ENCODE data around the gene OLFML2A. TPM values are rescaled to one million over a fixed set of nuclear protein-coding genes. Genes with fewer than 3 reads are reported as not detected.
A peak's percentile ranks its signal among the peaks of the same experiment; 100 is the strongest.

OLFML2A gene
- total and polyA plus RNA-seq, 4 donors, result 0.13 to 15.9 (median 3.7) TPM

- DNase-seq (no peak), ATAC-seq (ENCODE audit: low FRiP score) (no peak)
- Histone ChIP-seq H3K4me3 (ENCODE audit: low read length in 2 of 2) (no peak overlapping the region), H3K36me3 (ENCODE audit: control insufficient read depth in 1 of 2, insufficient read depth in 2 of 2, low read length in 1 of 2) (no peaks in the 10 kb centered on the region), H3K27ac (ENCODE audit: low read depth in 1 of 2, low read length in 2 of 2) (no peak overlapping the region), H3K27me3 (ENCODE audit: control insufficient read depth in 1 of 2, insufficient read depth in 2 of 2, low read length in 1 of 2) (peaks cover 0 to 1% of the 10 kb centered on the region in 2 donors), H3K9me3 (ENCODE audit: control insufficient read depth, low read length) (no peaks in the 10 kb centered on the region), H3K4me1 (ENCODE audit: control insufficient read depth in 1 of 2, insufficient read depth in 2 of 2, low read length in 2 of 2) (no peaks in the 10 kb centered on the region)
- intact Hi-C loops (cut with DNase I), result no loop called here
- WGBS, 2 donors, result 38% methylated on average over 6 of the region's 6 CpGs
Observed at GRCh38 chr9:124757616-124758015, 19.3 kb upstream of the OLFML2A start.

DNA sequence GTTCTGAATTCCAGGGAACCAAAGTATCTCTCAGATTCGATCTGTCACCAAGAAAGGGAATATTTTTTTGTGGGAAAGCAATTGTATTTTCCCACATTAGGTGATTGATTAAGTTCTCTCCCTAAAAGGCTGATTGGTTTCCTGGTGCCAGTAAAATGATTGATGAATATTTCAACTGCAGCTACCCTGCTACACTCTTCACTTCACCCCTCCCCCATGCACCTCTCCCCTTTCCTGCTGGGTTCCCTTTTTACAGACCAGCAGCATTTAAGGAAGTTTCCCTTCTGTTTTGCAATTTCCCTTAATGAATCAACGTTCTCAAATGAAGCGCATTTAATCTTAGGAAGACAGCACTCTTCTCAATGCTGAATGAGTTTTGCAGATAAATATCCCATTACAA lies 18.9 kb upstream of the OLFML2A start:
- Histone ChIP-seq H3K36me3 (ENCODE audit: control insufficient read depth in 1 of 2, insufficient read depth in 2 of 2, low read length in 1 of 2) (no peaks in the 10 kb centered on the region), H3K9me3 (ENCODE audit: control insufficient read depth, low read length) (no peaks in the 10 kb centered on the region), H3K27ac (ENCODE audit: low read depth in 1 of 2, low read length in 2 of 2) (no peak overlapping the region), H3K4me1 (ENCODE audit: control insufficient read depth in 1 of 2, insufficient read depth in 2 of 2, low read length in 2 of 2) (no peaks in the 10 kb centered on the region), H3K27me3 (ENCODE audit: control insufficient read depth in 1 of 2, insufficient read depth in 2 of 2, low read length in 1 of 2) (peaks cover 0 to 1% of the 10 kb centered on the region in 2 donors), H3K4me3 (ENCODE audit: low read length in 2 of 2) (no peak overlapping the region)
- intact Hi-C loops (cut with DNase I), result no loop called here
- 59 to 61% methylated on average over 3 of the region's 3 CpGs for WGBS, 2 donors
- DNase-seq (no peak), ATAC-seq (ENCODE audit: low FRiP score) (no peak)

DNA sequence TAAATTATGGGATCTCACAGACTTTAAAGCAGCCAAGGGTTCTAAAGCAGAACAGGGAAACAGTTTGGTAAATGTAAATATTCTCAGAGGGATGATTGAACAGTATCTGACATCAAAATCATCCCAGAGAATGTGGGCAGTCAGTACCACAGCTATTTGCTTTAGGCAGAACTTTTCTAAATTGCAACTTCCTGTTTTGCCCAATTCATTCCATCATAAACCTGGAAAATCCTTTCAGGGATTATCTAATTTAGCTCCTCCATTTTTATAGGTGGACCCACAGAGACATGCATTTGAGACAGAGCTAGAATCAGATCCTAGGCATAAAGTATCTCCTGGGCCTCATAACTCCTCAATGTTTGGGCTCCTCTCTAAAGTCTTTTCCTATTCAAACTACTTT lies 18.2 kb upstream of the OLFML2A start:
- Histone ChIP-seq H3K27ac (ENCODE audit: low read depth in 1 of 2, low read length in 2 of 2) (no peak overlapping the region), H3K4me3 (ENCODE audit: low read length in 2 of 2) (no peak overlapping the region), H3K27me3 (ENCODE audit: control insufficient read depth in 1 of 2, insufficient read depth in 2 of 2, low read length in 1 of 2) (peaks cover 0 to 1% of the 10 kb centered on the region in 2 donors), H3K36me3 (ENCODE audit: control insufficient read depth in 1 of 2, insufficient read depth in 2 of 2, low read length in 1 of 2) (no peaks in the 10 kb centered on the region), H3K9me3 (ENCODE audit: control insufficient read depth, low read length) (no peaks in the 10 kb centered on the region), H3K4me1 (ENCODE audit: control insufficient read depth in 1 of 2, insufficient read depth in 2 of 2, low read length in 2 of 2) (no peaks in the 10 kb centered on the region)
- intact Hi-C loops (cut with DNase I), result no loop called here
- DNase-seq (no peak), ATAC-seq (ENCODE audit: low FRiP score) (no peak)

- DNase-seq, result no peak
- H3K27ac ChIP-seq (ENCODE audit: low read depth in 1 of 2, low read length in 2 of 2), result no peak overlapping the region
- ATAC-seq (ENCODE audit: low FRiP score), result no peak
- peaks cover 0 to under 1% of the 10 kb centered on the region in 2 donors for H3K27me3 ChIP-seq (ENCODE audit: control insufficient read depth in 1 of 2, insufficient read depth in 2 of 2, low read length in 1 of 2)
- no peaks in the 10 kb centered on the region for H3K4me1 ChIP-seq (ENCODE audit: control insufficient read depth in 1 of 2, insufficient read depth in 2 of 2, low read length in 2 of 2)
- no peak overlapping the region for H3K4me3 ChIP-seq (ENCODE audit: low read length in 2 of 2)
- H3K9me3 ChIP-seq (ENCODE audit: control insufficient read depth, low read length), result no peaks in the 10 kb centered on the region
- no peaks in the 10 kb centered on the region for H3K36me3 ChIP-seq (ENCODE audit: control insufficient read depth in 1 of 2, insufficient read depth in 2 of 2, low read length in 1 of 2)
- 92 to 96% methylated on average over 2 of the region's 2 CpGs for whole genome bisulfite sequencing, 2 donors
- intact Hi-C loops (cut with DNase I), result no loop called here
Observed at GRCh38 chr9:124759327-124759726, 17.6 kb upstream of the OLFML2A start.

DNA sequence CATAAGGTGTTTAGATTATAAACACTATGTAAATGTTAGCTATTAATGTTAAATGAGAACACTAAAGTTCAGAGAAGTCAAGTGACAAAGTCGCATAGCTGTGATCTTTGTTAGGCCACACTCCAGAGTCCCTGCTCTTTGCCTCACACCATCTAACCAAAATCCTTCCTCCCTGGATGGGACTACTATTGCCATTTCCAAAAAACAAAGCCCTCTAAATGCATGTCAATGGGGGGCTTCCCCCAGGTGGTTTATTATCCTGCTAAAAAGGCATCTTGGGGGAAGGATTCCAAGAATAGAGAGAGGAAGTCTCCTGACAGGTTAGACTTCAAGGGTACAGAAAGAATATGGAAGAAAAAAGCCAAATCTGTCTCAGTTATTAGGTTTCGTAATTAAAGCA lies 16.2 kb upstream of the OLFML2A start:
- H3K27ac ChIP-seq (ENCODE audit: low read depth in 1 of 2, low read length in 2 of 2), result no peak overlapping the region
- H3K36me3 ChIP-seq (ENCODE audit: control insufficient read depth in 1 of 2, insufficient read depth in 2 of 2, low read length in 1 of 2), result no peaks in the 10 kb centered on the region
- H3K9me3 ChIP-seq (ENCODE audit: control insufficient read depth, low read length), result no peaks in the 10 kb centered on the region
- H3K4me3 ChIP-seq (ENCODE audit: low read length in 2 of 2), result no peak overlapping the region
- DNase-seq, result no peak
- ATAC-seq (ENCODE audit: low FRiP score), result no peak
- intact Hi-C loops (cut with DNase I), result no loop called here
- H3K4me1 ChIP-seq (ENCODE audit: control insufficient read depth in 1 of 2, insufficient read depth in 2 of 2, low read length in 2 of 2), result no peaks in the 10 kb centered on the region
- no peaks in the 10 kb centered on the region for H3K27me3 ChIP-seq (ENCODE audit: control insufficient read depth in 1 of 2, insufficient read depth in 2 of 2, low read length in 1 of 2)
- 97% methylated on average over 2 of the region's 2 CpGs for WGBS, 2 donors

DNA sequence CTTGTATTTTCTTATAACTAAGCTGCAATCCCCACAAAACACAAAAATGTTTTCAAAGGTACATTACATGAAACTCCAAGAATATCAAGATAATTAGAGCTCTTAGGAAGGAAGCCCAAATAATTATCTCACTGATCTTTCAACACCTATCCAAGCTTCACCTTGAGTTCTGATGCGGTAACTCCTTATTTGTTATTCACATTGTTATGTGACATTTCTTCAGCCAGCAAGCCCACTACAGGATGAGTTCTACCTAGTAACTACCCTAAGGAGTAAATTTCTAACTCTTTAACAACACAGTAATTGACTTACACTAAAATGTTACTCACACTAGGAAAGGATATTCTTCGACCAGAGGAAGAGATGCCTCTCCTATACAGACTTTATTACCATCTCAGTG lies 15.7 kb upstream of the OLFML2A start:
- DNase-seq (no peak), ATAC-seq (ENCODE audit: low FRiP score) (no peak)
- Histone ChIP-seq H3K9me3 (ENCODE audit: control insufficient read depth, low read length) (no peaks in the 10 kb centered on the region), H3K36me3 (ENCODE audit: control insufficient read depth in 1 of 2, insufficient read depth in 2 of 2, low read length in 1 of 2) (no peaks in the 10 kb centered on the region), H3K27ac (ENCODE audit: low read depth in 1 of 2, low read length in 2 of 2) (no peak overlapping the region), H3K27me3 (ENCODE audit: control insufficient read depth in 1 of 2, insufficient read depth in 2 of 2, low read length in 1 of 2) (no peaks in the 10 kb centered on the region), H3K4me1 (ENCODE audit: control insufficient read depth in 1 of 2, insufficient read depth in 2 of 2, low read length in 2 of 2) (no peaks in the 10 kb centered on the region), H3K4me3 (ENCODE audit: low read length in 2 of 2) (no peak overlapping the region)
- WGBS, 2 donors, result 79 to 81% methylated on average over 2 of the region's 2 CpGs
- intact Hi-C loops (cut with DNase I), result no loop called here

- H3K4me3 ChIP-seq (ENCODE audit: low read length in 2 of 2), result no peak overlapping the region
- H3K36me3 ChIP-seq (ENCODE audit: control insufficient read depth in 1 of 2, insufficient read depth in 2 of 2, low read length in 1 of 2), result no peaks in the 10 kb centered on the region
- H3K27me3 ChIP-seq (ENCODE audit: control insufficient read depth in 1 of 2, insufficient read depth in 2 of 2, low read length in 1 of 2), result no peaks in the 10 kb centered on the region
- no peak for DNase-seq
- intact Hi-C loops (cut with DNase I), result no loop called here
- 73 to 75% methylated on average over 3 of the region's 3 CpGs for WGBS, 2 donors
- no peaks in the 10 kb centered on the region for H3K4me1 ChIP-seq (ENCODE audit: control insufficient read depth in 1 of 2, insufficient read depth in 2 of 2, low read length in 2 of 2)
- no peak overlapping the region for H3K27ac ChIP-seq (ENCODE audit: low read depth in 1 of 2, low read length in 2 of 2)
- no peaks in the 10 kb centered on the region for H3K9me3 ChIP-seq (ENCODE audit: control insufficient read depth, low read length)
- no peak for ATAC-seq (ENCODE audit: low FRiP score)
Observed at GRCh38 chr9:124761710-124762109, 15.2 kb upstream of the OLFML2A start.

DNA sequence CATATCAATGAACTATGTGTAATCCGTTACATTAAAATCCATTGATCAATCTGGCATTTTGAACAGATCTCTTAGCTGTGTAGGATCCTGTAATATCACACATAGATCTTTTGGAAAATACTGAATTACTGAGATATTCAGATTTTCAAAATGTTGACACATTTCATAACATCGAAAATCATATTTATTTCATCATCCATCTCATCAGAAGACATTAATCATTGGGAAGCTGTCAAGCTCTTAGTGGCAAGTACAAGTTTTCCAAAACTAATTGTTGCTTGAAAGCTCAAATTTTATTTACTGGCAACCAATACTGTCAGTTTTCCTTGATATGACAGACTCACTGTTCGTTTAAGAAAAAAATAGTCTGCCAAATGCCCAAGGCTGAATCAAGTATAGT lies 14.3 kb upstream of the OLFML2A start:
- no peak for ATAC-seq (ENCODE audit: low FRiP score)
- Histone ChIP-seq H3K27me3 (ENCODE audit: control insufficient read depth in 1 of 2, insufficient read depth in 2 of 2, low read length in 1 of 2) (no peaks in the 10 kb centered on the region), H3K4me3 (ENCODE audit: low read length in 2 of 2) (peak overlapping the region in 1 of 2 donors; percentile 8), H3K27ac (ENCODE audit: low read depth in 1 of 2, low read length in 2 of 2) (no peak overlapping the region), H3K9me3 (ENCODE audit: control insufficient read depth, low read length) (no peaks in the 10 kb centered on the region), H3K4me1 (ENCODE audit: control insufficient read depth in 1 of 2, insufficient read depth in 2 of 2, low read length in 2 of 2) (no peaks in the 10 kb centered on the region), H3K36me3 (ENCODE audit: control insufficient read depth in 1 of 2, insufficient read depth in 2 of 2, low read length in 1 of 2) (no peaks in the 10 kb centered on the region)
- WGBS, 2 donors, result 86 to 90% methylated on average over 3 of the region's 3 CpGs
- intact Hi-C loops (cut with DNase I), result no loop called here
- DNase-seq, result no peak

DNA sequence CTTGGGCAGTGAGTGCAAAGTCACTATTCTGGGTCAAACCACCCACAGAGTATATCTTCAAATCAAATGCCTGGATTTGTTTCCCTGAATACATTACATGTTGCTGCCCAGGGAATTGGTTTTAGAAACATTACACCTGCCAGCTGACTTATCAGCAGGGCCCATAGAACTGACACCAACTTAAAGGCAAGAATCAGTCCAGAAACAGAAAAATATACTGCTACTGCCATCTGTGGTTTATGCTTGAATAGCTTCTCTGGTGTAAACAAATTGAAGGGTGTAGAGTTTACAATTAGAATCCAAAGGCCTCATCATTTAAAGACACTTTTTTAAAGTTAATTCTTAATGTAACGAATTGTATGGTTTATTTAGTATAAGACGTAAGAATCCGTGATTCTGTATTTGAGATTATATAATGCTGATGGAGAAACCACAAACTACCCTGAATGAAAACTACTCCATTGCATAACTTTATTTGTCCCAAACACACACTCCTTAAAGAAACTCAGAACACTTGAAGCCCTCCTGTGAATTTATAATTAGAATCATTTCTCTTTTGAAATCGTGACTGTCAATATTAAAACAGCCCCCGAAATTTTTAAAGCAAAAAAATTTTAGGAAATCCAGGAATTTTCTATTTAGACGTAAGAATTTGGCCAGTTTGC lies 12.0 kb upstream of the OLFML2A start:
- no peaks in the 10 kb centered on the region for H3K9me3 ChIP-seq (ENCODE audit: control insufficient read depth, low read length)
- H3K27ac ChIP-seq (ENCODE audit: low read depth in 1 of 2, low read length in 2 of 2), result no peak overlapping the region
- DNase-seq, result no peak
- H3K4me3 ChIP-seq (ENCODE audit: low read length in 2 of 2), result no peak overlapping the region
- intact Hi-C loops (cut with DNase I), result loop anchor here in 1 of 2 donors (5.0 kb wide), 1 partner anchor 113 kb away; no protein-coding TSS in a partner anchor
- H3K36me3 ChIP-seq (ENCODE audit: control insufficient read depth in 1 of 2, insufficient read depth in 2 of 2, low read length in 1 of 2), result no peaks in the 10 kb centered on the region
- WGBS, 2 donors, result 80 to 85% methylated on average over 6 of the region's 6 CpGs
- no peaks in the 10 kb centered on the region for H3K27me3 ChIP-seq (ENCODE audit: control insufficient read depth in 1 of 2, insufficient read depth in 2 of 2, low read length in 1 of 2)
- no peaks in the 10 kb centered on the region for H3K4me1 ChIP-seq (ENCODE audit: control insufficient read depth in 1 of 2, insufficient read depth in 2 of 2, low read length in 2 of 2)
- ATAC-seq (ENCODE audit: low FRiP score), result no peak
